Head of caudate nucleus (tissue), 42 donors: ENCODE data around the gene CCDC171.

ENCODE experiments used
- DNase-seq, 42 donors: peaks; one replicate each; pipeline versions ENCODE4 v3.0.0 to v3.0.0-alpha.2; 2020 to 2021; ENCODE audit warnings: mixed read lengths in 7 of 42
- intact Hi-C: fragments of 100-400 bp; cut with DNase I; formaldehyde crosslinking; loops from one replicate; pipeline ENCODE4 v1.15.0; 2022

CCDC171 gene

DNA sequence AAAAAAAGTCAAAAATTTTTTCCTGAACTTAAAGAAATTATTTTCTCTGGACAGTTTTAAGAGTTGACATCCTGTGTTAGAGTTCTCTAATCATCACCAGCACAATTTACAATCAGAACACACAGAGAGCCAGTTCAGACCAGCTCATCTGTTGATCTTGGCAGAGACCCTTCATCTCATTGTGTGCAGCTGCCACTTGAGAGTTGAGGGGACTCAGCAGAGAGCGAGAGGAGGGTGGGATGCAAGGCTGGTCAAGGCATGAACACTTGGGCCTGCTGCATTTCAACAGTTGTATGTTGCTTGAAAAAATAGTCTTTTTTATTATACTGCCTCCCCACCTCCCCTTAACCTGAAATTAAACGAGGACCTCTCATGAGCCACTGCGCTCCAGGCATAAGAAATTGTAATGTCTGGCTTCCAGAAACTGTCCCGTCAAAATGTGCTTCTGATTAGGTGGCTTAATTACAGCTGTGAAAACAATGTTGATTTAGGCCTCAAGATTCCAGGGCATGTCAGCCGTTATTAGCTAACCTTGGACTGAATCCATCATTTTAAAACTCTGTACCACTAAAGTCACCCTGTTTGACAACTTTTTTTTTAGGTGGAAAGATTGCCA lies 383.6 kb downstream of the CCDC171 start:
- intact Hi-C loops: no loop called here
- no peak for DNase-seq

DNA sequence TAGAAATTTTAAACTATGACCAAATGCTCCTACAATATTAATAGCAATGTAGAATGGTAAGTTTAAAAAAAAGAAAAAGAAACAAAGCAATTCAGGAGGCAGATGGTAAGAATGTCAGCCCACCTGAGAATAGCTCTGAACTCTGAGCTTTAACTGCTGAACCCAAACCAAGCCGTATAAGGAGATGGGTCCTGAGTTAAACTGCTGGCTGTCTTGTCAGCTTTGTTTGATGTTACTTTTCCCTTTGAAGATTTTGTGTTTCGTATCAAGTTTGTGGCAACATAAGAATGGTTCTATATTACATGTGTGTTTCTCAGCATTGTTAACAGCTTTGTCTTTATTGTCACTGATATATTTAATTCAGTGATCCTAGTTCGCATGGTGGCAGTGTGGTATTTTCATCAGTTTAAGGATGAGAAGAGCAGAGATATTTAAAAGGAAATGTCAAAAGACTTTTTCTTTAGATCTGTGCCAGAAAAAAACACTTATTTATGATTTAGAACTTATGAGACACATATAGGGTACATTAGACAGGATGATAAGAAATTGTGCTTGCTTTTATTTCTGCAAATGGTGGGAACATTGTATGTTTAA lies 390.1 kb downstream of the CCDC171 start:
- intact Hi-C loops: no loop called here
- no peak for DNase-seq

DNA sequence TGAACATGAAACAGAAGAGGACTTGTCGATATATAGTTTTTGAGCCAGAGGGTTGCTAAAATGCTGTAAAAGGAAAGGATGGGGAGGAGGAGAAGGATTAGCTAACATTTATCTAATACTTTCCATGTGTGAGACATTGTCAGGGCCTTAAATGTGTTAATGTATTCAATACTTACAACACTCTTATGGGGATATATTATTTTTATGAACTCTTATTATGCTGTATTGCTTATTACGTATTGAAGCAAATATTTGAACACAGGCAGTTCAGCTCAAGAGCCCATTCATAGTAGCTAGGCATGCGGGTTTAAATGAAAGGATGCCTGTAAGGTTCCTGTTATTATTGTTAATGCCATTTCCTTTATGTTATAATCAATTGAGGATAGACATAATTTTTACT lies 391.5 kb downstream of the CCDC171 start:
- intact Hi-C loops: no loop called here
- DNase-seq: no peak

DNA sequence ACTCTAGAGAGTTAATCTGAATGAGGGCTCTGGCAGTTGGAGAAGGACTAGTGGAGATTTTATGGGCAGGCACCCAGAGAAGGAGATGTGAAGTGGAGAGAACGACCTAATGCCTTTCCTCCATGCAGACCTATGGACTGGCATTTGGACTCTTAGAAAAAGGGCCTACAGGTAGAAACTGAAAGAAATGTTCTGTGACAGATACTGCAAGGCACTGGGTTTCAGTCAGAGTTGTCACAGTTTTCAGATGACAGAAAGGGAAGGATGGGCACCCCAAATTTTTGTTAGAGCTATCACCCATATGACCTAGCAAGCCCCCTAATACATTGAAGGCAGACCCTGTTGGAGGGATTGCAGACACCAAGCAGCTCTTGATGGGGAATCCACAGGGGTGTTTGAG lies 406.8 kb downstream of the CCDC171 start:
- intact Hi-C loops: no loop called here
- no peak for DNase-seq

DNA sequence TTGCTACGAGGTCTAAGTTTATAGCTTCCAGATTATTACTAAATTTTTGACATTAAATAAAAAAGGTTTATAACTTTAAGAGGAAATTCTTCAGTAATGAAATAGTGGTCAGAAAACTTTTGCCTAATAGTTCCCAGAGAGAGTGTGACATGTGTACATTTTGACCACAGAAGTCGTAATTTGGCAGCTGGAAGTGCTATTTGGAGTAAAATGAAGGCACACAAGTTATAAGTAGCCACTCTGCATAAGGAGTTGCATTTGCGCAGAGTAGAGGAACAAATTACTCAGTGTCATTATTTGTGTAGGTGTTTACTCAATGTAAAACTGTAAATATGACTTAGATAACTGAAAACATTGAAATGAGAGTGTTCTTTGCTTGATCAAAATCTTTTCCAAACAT lies 408.4 kb downstream of the CCDC171 start:
- intact Hi-C loops: no loop called here
- no peak for DNase-seq

DNA sequence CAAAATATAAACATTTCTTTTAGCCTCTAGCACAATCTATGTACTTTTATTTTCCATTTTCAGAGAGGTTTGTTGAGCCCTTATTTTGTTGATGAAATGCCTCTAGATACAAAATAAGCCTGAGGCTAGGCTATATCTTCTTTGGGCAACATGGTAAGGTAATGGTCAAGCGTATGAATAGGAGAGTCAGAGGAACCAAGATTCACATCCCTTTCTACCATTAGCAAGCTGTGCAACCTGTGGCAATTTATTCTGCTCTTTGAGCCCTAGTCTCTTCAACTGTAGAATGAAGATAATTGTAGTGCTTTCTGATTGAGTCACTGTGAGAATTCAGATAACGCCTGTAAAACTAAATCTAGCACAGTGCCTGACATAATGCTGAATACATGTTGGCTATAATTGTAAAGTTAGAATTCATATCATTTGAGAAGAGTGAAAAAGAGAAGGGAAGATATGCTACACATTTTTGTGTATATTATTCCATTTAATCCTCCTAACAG lies 412.5 kb downstream of the CCDC171 start:
- intact Hi-C loops: no loop called here
- DNase-seq: no peak

DNA sequence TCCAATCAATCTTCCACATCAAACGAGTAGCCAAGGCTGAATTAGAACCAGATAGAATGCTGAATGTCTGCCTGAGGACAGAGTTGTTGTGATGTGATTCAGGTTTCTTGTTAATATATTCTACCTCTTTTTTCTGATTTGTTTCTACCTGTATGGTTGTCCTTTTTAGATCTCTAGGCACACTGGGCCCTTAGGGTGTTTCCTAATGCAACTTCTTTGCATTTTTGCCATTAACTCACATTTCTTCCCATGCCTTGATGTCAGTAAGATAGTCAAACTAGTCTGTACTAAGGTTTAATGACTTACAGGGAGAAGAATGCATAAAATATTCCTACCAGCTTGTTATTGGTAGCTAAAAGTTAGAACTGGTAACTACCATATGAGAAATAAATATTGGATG lies 413.6 kb downstream of the CCDC171 start:
- intact Hi-C loops: no loop called here
- no peak for DNase-seq

DNA sequence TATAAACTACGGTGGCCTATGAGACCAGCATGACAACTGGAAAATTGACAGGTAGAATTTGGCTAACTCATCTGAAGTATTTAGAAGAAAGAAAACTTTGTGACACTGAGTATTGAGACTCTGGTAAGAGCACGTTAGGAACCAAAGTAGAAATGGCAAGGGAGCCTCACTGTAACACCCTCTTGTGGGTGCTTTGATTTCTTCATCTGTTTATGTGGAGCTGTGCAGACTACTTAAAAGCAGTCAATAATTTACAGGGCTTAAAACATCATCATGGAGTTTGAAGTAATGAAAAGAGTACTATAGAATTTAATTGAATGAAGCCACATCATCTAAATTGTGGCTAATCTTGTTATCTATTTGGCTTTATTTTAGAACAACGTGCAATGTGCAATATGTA lies 414.2 kb downstream of the CCDC171 start:
- DNase-seq: no peak
- intact Hi-C loops: no loop called here

DNA sequence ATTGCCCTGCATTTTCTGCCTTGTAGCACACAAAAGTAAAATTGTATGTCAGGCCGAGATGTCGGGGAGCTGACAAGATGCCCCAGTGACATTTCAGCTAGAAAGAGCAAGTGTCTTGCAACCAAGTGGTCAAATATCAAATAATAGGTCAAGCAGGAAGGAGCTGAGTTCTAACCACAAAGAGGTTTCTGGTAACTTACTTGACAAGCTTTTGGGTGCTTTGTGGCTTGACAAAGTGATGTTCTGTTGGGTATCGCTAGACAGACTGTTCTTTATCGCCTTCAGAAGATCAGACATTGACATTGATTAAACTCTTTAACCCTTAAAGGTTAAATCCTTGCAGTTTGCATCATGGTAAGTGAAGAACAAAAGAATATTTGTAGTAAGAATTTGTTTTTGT lies 419.9 kb downstream of the CCDC171 start:
- DNase-seq: no peak
- intact Hi-C loops: no loop called here

DNA sequence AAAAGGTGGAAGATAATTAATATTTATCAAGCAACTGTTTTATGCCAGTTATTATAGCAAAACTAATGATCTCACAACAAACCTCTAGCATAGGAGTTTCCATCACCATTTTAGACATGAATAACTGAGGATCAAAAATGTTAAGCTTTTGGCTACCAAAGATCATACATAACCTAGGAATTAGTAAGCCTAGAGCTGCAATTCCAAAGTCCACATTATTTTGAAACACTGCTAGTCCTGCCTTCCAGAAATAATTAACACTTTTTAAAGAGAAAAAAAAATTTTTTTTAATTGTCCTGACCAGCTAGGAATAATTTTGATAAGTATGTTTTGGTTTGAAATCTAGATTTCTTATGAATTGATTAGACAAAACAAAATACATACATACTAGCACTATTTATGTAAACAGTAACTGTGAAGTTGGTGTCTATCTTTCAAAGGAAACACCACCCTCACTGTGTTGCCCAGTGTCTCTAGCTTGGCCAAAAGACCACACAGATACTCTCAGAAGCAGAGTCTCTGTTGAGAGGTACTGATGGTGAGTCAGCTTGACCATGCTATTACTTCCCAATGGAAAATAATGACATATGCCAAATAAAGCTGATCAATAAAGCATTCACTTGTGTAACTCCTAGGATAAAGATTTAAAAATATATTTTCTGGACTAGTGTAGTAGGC lies 422.4 kb downstream of the CCDC171 start:
- intact Hi-C loops: no loop called here
- DNase-seq: no peak

DNA sequence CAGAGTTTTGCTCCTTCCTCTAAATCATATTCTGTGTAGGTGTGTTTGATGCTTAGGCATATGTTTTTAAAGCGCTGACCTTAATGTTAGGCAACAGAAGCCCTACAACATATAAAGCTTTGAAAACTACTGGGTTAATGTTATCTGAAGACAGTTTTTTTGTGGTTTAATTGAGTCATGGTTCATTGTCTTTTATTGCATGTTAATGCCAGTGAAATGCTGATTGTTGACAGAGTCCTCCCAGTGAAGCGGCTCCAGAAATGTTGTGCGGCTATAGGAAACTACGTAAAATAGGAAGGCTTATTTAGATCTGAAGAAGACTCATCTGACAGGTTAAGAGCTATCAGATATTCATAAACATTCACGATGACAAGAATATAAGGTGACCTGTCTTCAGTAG lies 424.6 kb downstream of the CCDC171 start:
- intact Hi-C loops: no loop called here
- DNase-seq: no peak

DNA sequence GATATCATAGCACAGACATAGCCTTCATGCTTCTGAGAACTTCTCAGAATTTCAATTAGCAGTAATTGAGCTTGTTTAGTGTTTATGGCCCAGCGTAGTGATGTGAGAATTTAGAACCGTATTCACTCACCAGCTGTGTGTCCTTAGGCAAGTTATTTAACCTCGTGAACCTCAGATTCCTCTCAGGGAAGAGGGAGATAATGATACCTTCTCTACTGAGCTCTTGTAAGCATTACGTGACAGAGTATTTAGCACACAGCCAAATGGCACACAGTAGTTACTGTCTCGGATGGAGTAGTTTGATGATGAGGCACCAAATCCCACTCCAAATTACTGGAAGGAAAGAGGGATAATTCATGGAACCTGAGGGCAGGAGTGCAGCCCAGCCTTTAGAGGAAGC lies 429.3 kb downstream of the CCDC171 start:
- DNase-seq: no peak
- intact Hi-C loops: no loop called here

DNA sequence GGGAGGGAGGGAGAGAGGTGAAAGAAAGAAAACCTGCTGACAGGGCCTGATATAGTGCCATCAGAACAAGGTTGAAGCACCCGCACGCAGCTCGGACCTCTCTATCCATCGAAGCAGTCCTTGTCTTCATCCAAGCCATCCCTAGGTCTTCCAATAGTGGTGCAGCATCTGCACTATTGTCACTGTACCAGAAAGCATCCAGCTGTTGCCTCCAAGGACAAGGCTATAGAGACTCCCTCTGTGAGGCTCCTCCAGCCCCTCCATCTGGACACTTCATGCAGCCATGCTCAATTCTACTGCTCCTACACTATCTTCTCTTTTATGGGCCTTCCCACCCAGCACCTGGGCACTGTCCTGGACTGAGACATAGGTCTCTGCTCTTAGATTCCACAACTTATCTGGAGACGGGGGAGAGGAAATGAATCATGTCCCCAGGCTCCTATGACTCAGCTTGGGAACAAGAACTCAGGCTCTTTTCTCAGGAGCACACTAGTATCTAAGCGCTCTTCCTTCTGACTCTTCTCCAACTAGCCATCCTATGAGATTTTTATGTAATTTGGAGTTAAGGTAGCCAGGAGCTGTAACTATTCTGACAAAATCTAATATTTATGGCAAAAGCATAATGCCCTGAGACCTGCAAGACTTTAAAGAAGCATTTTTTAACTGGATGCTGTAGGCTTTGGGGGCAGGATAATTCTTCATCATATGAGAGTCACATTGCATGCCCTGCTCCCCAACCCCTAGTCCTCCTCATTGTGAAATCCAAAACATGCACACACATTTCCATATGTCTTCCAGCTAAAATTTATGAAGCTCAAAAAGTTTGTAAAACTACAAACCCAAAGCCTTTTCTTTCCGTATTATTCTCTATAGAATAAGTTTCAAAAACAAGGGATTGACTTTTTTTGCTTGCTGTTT lies 446.8 kb downstream of the CCDC171 start:
- no peak for DNase-seq
- intact Hi-C loops: no loop called here

DNA sequence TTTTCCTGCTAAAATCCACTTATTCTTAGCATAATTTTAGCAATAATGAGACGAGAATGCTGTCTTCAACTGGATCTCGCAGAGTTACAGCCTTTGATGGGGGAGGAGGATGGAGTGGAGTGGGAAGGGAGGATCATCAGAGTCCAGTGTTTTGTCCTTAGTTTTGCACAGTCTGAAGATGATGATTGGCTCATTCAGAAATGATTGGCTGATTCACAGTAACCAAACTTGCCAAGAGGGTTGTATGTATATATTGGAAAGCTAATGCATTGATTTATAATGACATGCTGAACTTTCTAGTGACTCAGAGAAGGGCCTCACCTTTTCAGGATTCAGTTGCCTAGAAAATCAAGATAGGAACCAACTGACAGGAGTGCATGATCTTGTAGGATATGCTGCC lies 448.0 kb downstream of the CCDC171 start:
- DNase-seq: no peak
- intact Hi-C loops: no loop called here

DNA sequence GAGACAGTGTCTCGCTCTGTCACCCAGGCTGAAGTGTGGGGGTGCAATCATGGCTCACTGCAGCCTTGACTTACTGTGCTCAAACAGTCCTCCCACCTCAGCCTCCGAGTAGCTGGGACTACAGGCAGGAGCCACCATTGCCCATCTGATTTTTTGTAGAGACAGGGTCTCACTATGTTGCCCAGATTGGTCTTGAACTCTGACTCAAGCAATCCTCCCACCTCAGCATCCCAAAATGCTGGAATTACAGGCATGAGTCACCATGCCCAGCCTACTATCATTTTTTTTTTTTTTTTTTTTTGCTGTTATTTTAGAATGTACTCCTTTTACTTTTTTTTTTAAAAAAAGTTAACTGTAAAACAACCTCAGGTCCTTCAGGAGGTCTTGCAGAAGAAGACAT lies 449.0 kb downstream of the CCDC171 start:
- DNase-seq: peak in 5 of 42 donors; percentile 3 to 45 (median 10)
- intact Hi-C loops: no loop called here

DNA sequence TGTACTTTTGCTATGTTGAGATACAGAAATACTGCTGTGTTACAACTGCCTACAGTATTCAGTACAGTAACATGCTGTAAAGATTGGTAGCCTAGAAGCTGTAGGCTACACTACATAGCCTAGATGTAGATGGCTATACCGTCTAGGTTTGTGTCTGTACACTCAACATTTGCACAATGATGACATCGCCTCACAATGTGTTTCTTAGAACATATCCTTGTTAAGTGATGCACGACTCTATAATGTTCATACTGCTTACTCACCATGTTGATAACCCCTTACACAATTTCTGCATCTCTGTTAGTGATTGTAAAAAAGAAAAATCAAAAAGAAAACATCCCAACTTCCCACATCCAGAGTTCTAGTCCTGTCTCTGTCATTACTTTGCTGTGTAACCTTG lies 450.0 kb downstream of the CCDC171 start:
- DNase-seq: no peak
- intact Hi-C loops: no loop called here

DNA sequence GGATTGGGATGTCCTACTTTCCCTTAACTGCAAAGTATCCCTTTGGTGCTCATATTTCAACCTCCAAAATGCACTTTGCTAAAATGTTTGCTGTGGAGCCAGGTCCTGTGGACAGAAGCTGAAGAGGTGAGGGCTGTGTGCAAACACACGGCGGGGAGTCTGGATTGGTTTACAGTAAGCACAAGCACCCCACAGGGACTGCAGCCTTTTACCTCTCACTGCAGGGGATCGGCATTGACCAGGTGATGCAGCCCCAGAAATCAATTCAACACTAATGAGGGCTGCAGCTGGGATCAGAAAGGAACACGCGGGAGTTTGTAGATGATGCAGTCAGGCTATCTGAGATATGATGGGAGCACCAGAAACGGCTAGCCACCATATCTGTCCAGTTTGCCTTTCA lies 450.9 kb downstream of the CCDC171 start:
- no peak for DNase-seq
- intact Hi-C loops: no loop called here

DNA sequence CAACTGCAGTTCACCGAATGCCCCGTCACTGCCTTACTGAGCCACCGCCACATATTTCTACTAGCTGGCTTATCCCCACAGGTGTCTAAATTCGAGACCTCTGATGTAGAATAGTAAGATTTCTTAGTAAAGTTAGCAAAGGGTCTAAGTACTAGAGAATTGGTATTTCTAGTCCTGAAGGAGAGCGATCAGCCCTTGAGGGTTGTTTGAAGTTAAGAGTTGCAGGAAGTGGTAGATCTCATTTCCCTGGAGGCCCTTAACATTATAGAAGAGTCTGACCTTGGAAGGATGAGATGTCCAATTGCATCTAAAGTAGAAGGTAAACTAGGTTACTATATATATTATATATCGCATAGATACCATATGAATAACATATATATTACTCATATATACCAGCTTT lies 451.8 kb downstream of the CCDC171 start:
- intact Hi-C loops: no loop called here
- no peak for DNase-seq

DNA sequence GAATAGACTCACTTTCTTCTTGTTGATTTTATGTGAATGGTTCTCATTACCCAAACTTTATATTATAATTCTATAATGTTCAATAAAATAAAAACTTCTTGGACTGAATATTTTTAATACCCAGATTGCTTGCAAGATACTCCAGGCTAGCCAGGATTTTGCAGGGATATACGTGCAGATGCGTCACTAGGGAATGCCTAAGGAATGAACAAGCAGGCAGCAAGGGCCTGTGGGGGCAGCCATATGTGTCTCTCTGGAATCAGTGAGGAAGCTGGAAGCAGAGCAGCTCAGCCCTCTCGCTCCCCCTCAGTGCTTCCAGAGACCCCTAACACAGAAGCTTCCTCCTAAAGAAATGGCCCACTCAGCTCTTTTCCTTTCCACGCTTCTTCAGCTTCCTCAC lies 457.4 kb downstream of the CCDC171 start:
- intact Hi-C loops: no loop called here
- no peak for DNase-seq

DNA sequence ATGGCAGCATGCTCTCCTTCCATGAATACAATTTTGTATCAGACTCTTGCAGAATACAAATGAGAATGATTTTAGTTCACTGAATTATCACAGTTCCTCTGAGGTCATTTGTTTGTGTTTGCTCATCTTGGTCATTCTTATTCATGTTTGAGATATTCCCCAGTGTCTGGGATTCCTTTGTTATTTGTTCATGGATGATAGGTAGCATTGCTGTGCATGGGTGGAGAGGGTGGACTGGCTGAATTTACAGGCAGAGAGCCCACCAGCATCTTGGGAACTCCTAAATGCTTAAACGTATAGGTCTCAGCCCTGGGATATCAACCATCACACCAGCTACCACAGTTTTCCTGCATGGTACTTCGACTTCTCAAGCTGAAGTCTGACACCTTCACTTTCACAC lies 459.8 kb downstream of the CCDC171 start:
- intact Hi-C loops: no loop called here
- no peak for DNase-seq
